Sigmoid colon (tissue), 7 donors: ENCODE measurements around the gene INO80E. TPM values are rescaled to one million over a fixed set of nuclear protein-coding genes. Genes with fewer than 3 reads are reported as not detected.
"Not testable (repeated sequence)": the region's sequence is repeated elsewhere in the genome, so short reads cannot be mapped to it uniquely, and the experiment has no call there.

Experiments
- DNase-seq: peaks from one replicate; pipeline ENCODE4 v3.0.0-alpha.2; 2019
- H3K27ac ChIP-seq, 4 donors: fragments of 200-600 bp; sonication (generic); one replicate each; pipeline ENCODE4 v1.5.1; 2016 to 2019; ENCODE audit warnings: mild to moderate bottlenecking in 1 of 4
- H3K27me3 ChIP-seq, 3 donors: fragments of 200-600 bp; sonication (generic); one replicate each; pipeline ENCODE4 v1.5.1; 2019; ENCODE audit warnings: mild to moderate bottlenecking in 1 of 3
- H3K36me3 ChIP-seq, 4 donors: fragments of 200-600 bp; sonication (generic); one replicate each; pipeline ENCODE4 v1.5.1; 2016 to 2019
- H3K4me1 ChIP-seq, 4 donors: fragments of 200-600 bp; sonication (generic); one replicate each; pipeline ENCODE4 v1.5.1; 2017 to 2019
- H3K4me3 ChIP-seq, 4 donors: fragments of 200-600 bp; sonication (generic); one replicate each; pipeline ENCODE4 v1.5.1; 2017 to 2019; ENCODE audit warnings: mild to moderate bottlenecking in 2 of 4, moderate library complexity in 1 of 4
- H3K9me3 ChIP-seq, 4 donors: fragments of 200-600 bp in 3 of 4; sonication (generic) in 3 of 4; one replicate each; pipeline versions ENCODE4 v1.5.1 to v1.6.1; 2013 to 2019
- CTCF ChIP-seq, 4 experiments: fragments of 450-650 bp in 3 of 4; fragments of 200-600 bp in 1 of 4; IDR thresholded peaks; one replicate each; pipeline ENCODE4 v1.5.1; 2016 to 2019; ENCODE audit warnings: antibody characterized with exemption in 4 of 4, mild to moderate bottlenecking in 3 of 4, moderate library complexity in 2 of 4
- EP300 ChIP-seq, 4 donors: sonication (generic); formaldehyde crosslinking; IDR thresholded peaks; one replicate each; pipeline ENCODE4 v1.6.1; 2017; ENCODE audit warnings: antibody characterized with exemption in 4 of 4
- POLR2A ChIP-seq, 2 donors: fragments of 450-650 bp; IDR thresholded peaks; one replicate each; pipeline ENCODE4 v1.6.1; 2016; ENCODE audit warnings: antibody characterized with exemption in 2 of 2, mild to moderate bottlenecking in 2 of 2, moderate library complexity in 2 of 2
- POLR2AphosphoS5 ChIP-seq, 4 donors: sonication (generic); formaldehyde crosslinking; IDR thresholded peaks; one replicate each; pipeline ENCODE4 v1.6.1; 2017; ENCODE audit warnings: antibody characterized with exemption in 4 of 4
- WGBS, 2 donors: extraction: QIAGEN DNeasy Blood & Tissue Kit; methylation state at CpG; one replicate each; pipeline ENCODE4 v1.1.7; 2013; 5-methylcytosine and 5-hydroxymethylcytosine counted together
- intact Hi-C: fragments of 100-400 bp; cut with DNase I; formaldehyde crosslinking; loops from one replicate; pipeline ENCODE4 v1.15.1; 2023
- polyA plus RNA-seq, 3 donors: library from polyadenylated mRNA; stranded (reverse); fragments of 200-250 nt; gene quantifications; one replicate each; pipeline ENCODE4 v1.2.3, GENCODE V29; 2013
- total RNA-seq, 4 donors: library from RNA; depleted of rRNA; stranded (reverse); fragments of >200 nt; gene quantifications; one replicate each; pipeline ENCODE4 v1.1.0, GENCODE V29; 2016
- donor health status: healthy with polysubstance abuse.
- donor health status: Bipolar disorder and iron deficiency.
- donor health status: healthy.

INO80E gene
- total and polyA plus RNA-seq, 7 donors, result 49.2 to 174 (median 59.8) TPM

- Histone ChIP-seq H3K36me3 (no peaks in the 10 kb centered on the region), H3K9me3 (no peaks in the 10 kb centered on the region), H3K27me3 (no peaks in the 10 kb centered on the region), H3K4me1 (peaks cover 0 to 18% (median 17%) of the 10 kb centered on the region in 4 donors), H3K27ac (no peak overlapping the region), H3K4me3 (no peak overlapping the region)
- DNase-seq, result no peak
- no peak for TF ChIP-seq CTCF (IDR thresholded peaks at IDR 0.05)
- no peak for TF ChIP-seq POLR2A (IDR thresholded peaks at IDR 0.05)
- TF ChIP-seq EP300 (IDR thresholded peaks at IDR 0.05), result no peak
- no peak for TF ChIP-seq POLR2AphosphoS5 (IDR thresholded peaks at IDR 0.05)
- 92 to 95% methylated on average over 5 of the region's 5 CpGs for WGBS, 2 donors
- intact Hi-C loops, result no loop called here
Observed at GRCh38 chr16:29958756-29959155, 37.3 kb upstream of the INO80E start.

DNA sequence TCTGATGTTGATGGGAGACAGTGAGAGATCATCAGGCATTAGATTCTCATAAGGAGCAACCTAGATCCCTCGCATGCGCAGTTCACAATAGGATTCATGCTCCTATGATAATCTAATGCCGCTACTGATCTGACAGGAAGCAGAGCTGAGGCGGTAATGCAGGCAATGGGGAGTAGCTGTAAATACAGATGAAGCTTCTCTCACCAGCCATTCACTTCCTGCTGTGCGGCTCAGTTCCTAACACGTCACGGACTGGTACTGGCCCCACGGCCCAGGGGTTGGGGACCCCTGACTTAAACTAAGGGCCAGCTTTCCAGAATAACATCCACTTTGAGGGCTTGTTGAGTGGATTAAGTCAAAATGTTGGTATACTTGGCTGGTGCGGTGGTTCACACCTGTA is 36.7 kb upstream of the INO80E start:
- H3K36me3 ChIP-seq, result no peaks in the 10 kb centered on the region
- no peaks in the 10 kb centered on the region for H3K27me3 ChIP-seq
- no peak for TF ChIP-seq POLR2AphosphoS5 (IDR thresholded peaks at IDR 0.05)
- TF ChIP-seq EP300 (IDR thresholded peaks at IDR 0.05), result no peak
- TF ChIP-seq CTCF (IDR thresholded peaks at IDR 0.05), result no peak
- no peak for TF ChIP-seq POLR2A (IDR thresholded peaks at IDR 0.05)
- intact Hi-C loops, result no loop called here
- no peaks in the 10 kb centered on the region for H3K9me3 ChIP-seq
- no peak for DNase-seq
- no peak overlapping the region for H3K27ac ChIP-seq
- peaks cover 0 to 18% (median 17%) of the 10 kb centered on the region in 4 donors for H3K4me1 ChIP-seq
- H3K4me3 ChIP-seq, result no peak overlapping the region
- WGBS, 2 donors, result 87 to 90% methylated on average over 9 of the region's 9 CpGs

DNA sequence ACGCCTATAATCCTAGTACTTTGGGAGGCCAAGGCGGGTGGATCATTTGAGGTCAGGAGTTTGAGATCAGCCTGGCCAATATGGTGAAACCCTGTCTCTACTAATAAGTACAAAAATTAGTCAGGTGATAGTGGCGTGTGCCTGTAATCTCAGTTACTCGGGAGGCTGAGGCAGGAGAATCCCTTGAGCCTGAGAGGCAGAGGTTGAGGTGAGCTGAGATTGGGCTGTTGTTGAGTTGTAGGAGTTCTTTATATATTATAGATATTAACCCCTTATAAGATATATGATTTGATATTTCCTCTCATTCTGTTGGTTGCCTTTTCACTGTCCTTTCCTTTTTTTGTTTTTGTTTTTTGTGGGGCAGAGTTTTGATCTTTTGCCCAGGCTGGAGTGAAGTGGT is 36.2 kb upstream of the INO80E start:
- H3K27ac ChIP-seq, DNase-seq, H3K36me3 ChIP-seq, H3K9me3 ChIP-seq, H3K4me3 ChIP-seq, H3K27me3 ChIP-seq: not testable (repeated sequence)
- H3K4me1 ChIP-seq, result peaks cover 0 to 18% (median 17%) of the 10 kb centered on the region in 4 donors
- 95% methylated on average over 4 of the region's 4 CpGs for WGBS, 2 donors
- intact Hi-C loops, result loop anchor here (2.0 kb wide), 1 partner anchor 33 kb away; the partner anchor contains the start of gene KCTD13

DNA sequence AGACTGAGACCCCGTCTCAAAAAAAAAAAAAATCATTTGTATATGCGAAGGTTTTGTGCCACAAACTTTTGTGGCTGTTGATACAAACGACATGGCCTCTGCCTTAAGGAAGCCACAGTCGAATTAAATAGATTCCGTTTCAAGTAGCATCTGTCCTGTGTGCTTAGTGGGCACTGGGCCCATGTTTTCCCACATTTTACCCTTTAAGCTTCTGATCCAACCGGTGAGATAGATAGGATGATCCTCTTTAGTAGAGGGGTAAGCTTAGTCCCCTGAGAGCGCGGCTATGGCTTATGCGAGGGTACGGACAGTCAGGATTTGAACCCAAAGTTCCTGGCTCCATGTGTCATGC is 34.9 kb upstream of the INO80E start:
- Histone ChIP-seq H3K27ac (peak overlapping the region; percentile 90 to 96 (median 94)), H3K27me3 (no peaks in the 10 kb centered on the region), H3K4me3 (peak overlapping the region; percentile 64 to 91 (median 80)), H3K9me3 (no peaks in the 10 kb centered on the region), H3K36me3 (peaks cover 0 to 5% (median 0%) of the 10 kb centered on the region in 4 donors), H3K4me1 (peaks cover 0 to 18% (median 17%) of the 10 kb centered on the region in 4 donors)
- intact Hi-C loops, result loop anchor here (2.0 kb wide), 1 partner anchor 34 kb away; the partner anchor contains the start of gene KCTD13
- TF ChIP-seq POLR2A (IDR thresholded peaks at IDR 0.05) (no peak), POLR2AphosphoS5 (IDR thresholded peaks at IDR 0.05) (no peak), CTCF (IDR thresholded peaks at IDR 0.05) (no peak), EP300 (IDR thresholded peaks at IDR 0.05) (no peak)
- DNase-seq, result no peak
- WGBS, 2 donors, result 53 to 66% methylated on average over 10 of the region's 10 CpGs

- Histone ChIP-seq H3K9me3 (no peaks in the 10 kb centered on the region), H3K4me1 (peaks cover 0 to 18% (median 17%) of the 10 kb centered on the region in 4 donors), H3K27me3 (no peaks in the 10 kb centered on the region), H3K36me3 (peaks cover 0 to 5% (median 0%) of the 10 kb centered on the region in 4 donors), H3K27ac (peak within 1 kb of the TSS; percentile 90 to 96 (median 94)), H3K4me3 (peak within 1 kb of the TSS; percentile 64 to 91 (median 80))
- peak; percentile 96 for DNase-seq
- intact Hi-C loops, result loop anchor here (2.0 kb wide), 2 partner anchors 33 to 35 kb away; partner anchors contain the start of genes HIRIP3 and KCTD13
- TF ChIP-seq CTCF (IDR thresholded peaks at IDR 0.05), result peak; percentile 57 to 78 (median 68)
- TF ChIP-seq POLR2A (IDR thresholded peaks at IDR 0.05), result peak; percentile 33 to 58
- TF ChIP-seq EP300 (IDR thresholded peaks at IDR 0.05), result no peak
- peak; percentile 69 to 90 (median 83) for TF ChIP-seq POLR2AphosphoS5 (IDR thresholded peaks at IDR 0.05)
- 0 to 1% methylated on average over 75 of the region's 75 CpGs for WGBS, 2 donors
Observed at GRCh38 chr16:29961479-29962343, 34.3 kb upstream of the INO80E start, which contains the start of gene TMEM219. TSS of gene TMEM219 (plus strand) at chr16:29962079. CDS start at chr16:29963144, 1,065 bp downstream.
